HL-60 (cell line): ENCODE measurements around the gene HS3ST3A1.

Source experiments
- DNase-seq, 2 experiments: peaks; one replicate each; pipeline ENCODE4 v3.0.0-alpha.2; 2010 to 2020; ENCODE audit warnings: low read depth in 1 of 2, low spot score in 1 of 2
- H3K27ac ChIP-seq: fragments of 250-450 bp; sonication (Bioruptor Pico); replicated peaks from 2 replicates; pipeline ENCODE4 v1.5.1; 2020; ENCODE audit warnings: mild to moderate bottlenecking, moderate library complexity
- H3K27me3 ChIP-seq: fragments of 250-450 bp; sonication (Bioruptor Pico); 2 replicates; pipeline ENCODE4 v1.5.1; 2021; ENCODE audit warnings: mild to moderate bottlenecking, moderate library complexity; ENCODE audit not compliant: insufficient read depth, poor library complexity, severe bottlenecking
- H3K4me3 ChIP-seq: replicated peaks from 2 replicates; pipeline ENCODE4 v1.5.1; 2011; ENCODE audit warnings: mild to moderate bottlenecking, control low read depth, low read length; ENCODE audit not compliant: insufficient read depth
- CTCF ChIP-seq: IDR thresholded peaks from one replicate; pipeline ENCODE4 v1.5.1; 2011; ENCODE audit warnings: low read length, control low read depth, inconsistent platforms; ENCODE audit not compliant: insufficient read depth
- GABPA ChIP-seq: IDR thresholded peaks from 2 replicates; pipeline ENCODE4 v1.6.1; 2012; ENCODE audit warnings: low read depth
- POLR2AphosphoS5 ChIP-seq: IDR thresholded peaks from 2 replicates; pipeline ENCODE4 v1.6.1; 2012; ENCODE audit warnings: low read depth
- REST ChIP-seq: IDR thresholded peaks from 2 replicates; pipeline ENCODE4 v1.6.1; 2012; ENCODE audit warnings: low read depth; ENCODE audit not compliant: insufficient replicate concordance
- SPI1 ChIP-seq: IDR thresholded peaks from 2 replicates; pipeline ENCODE4 v1.6.1; 2012; ENCODE audit warnings: low read depth, mild to moderate bottlenecking, borderline replicate concordance

HS3ST3A1 gene

GRCh38 chr17:13640551-13640950 lies 38.8 kb upstream of the HS3ST3A1 start:
- Histone ChIP-seq H3K27ac (no peak overlapping the region), H3K27me3 (no peaks in the 10 kb centered on the region), H3K4me3 (no peak overlapping the region)
- no peak for DNase-seq
- TF ChIP-seq SPI1, result no peak
- TF ChIP-seq CTCF, result no peak

- H3K4me3 ChIP-seq, result no peak overlapping the region
- no peak overlapping the region for H3K27ac ChIP-seq
- TF ChIP-seq POLR2AphosphoS5, result no peak
- TF ChIP-seq GABPA, result no peak
- TF ChIP-seq REST, result no peak
- no peak for TF ChIP-seq CTCF
- no peak for DNase-seq
- no peaks in the 10 kb centered on the region for H3K27me3 ChIP-seq
Observed at GRCh38 chr17:13638855-13639458, 37.2 kb upstream of the HS3ST3A1 start.

GRCh38 chr17:13636951-13637350 lies 35.2 kb upstream of the HS3ST3A1 start:
- H3K27me3 ChIP-seq, result no peaks in the 10 kb centered on the region
- DNase-seq, result no peak
- no peak overlapping the region for H3K27ac ChIP-seq

More at GRCh38 chr17:13636951-13637350, 35.2 kb upstream of the HS3ST3A1 start:
- no peak for TF ChIP-seq CTCF
- TF ChIP-seq SPI1, result no peak
- TF ChIP-seq REST, result no peak
- TF ChIP-seq GABPA, result no peak
- no peak for TF ChIP-seq POLR2AphosphoS5
- H3K4me3 ChIP-seq, result no peak overlapping the region
